Adrenal gland (tissue), 5 donors: ENCODE results near the gene CUL2.

Experiments
- CTCF ChIP-seq, 6 experiments: fragments of 450-650 bp in 4 of 6; fragments of 200-600 bp in 2 of 6; sonication (generic) in 1 of 6; IDR thresholded peaks; 1 replicate in 5 of 6; 2 replicates in 1 of 6; pipeline versions ENCODE4 v1.5.1 to v1.8.0; 2016 to 2021; ENCODE audit warnings: antibody characterized with exemption in 6 of 6, mild to moderate bottlenecking in 2 of 6, moderate library complexity in 1 of 6
- POLR2A ChIP-seq, 2 donors: fragments of 450-650 bp; IDR thresholded peaks; one replicate each; pipeline ENCODE4 v1.6.1; 2017; ENCODE audit warnings: antibody characterized with exemption in 2 of 2, mild to moderate bottlenecking in 2 of 2, moderate library complexity in 1 of 2
- donor health status: DM: no; HTN: no; CAD: no.

DNA sequence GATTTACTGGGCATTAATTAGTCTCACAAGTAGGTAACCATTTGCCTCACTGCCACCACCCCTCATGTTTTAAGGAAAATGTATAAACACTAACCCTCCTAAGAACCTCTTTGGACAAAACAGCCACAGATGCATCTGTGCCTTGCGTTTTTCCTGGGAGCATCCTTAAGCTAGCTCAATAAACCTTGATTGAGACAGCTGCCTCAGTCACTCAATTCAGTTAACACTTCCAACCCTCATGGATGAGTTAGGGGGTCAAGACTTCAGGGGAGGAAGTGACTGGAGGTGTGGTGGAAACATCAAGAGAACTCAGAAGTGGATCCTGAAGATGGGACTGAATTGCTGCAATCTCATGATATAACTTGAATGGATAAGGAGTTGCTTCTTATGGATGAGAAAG is 31.5 kb downstream of the CUL2 start:
- no peak for TF ChIP-seq POLR2A (IDR thresholded peaks at IDR 0.05)
- no peak for TF ChIP-seq CTCF (IDR thresholded peaks at IDR 0.05)
